Renal cortical epithelial cell (primary cell): ENCODE measurements around the gene SENP2. TPM values are rescaled to one million over a fixed set of nuclear protein-coding genes. Genes with fewer than 3 reads are reported as not detected.
A peak's percentile ranks its signal among the peaks of the same experiment; 100 is the strongest.
"Not testable (repeated sequence)": the region's sequence is repeated elsewhere in the genome, so short reads cannot be mapped to it uniquely, and the experiment has no call there.

Experiments
- DNase-seq: peaks from one replicate; pipeline ENCODE4 v3.0.0-alpha.2; 2011; ENCODE audit warnings: low read depth
- total RNA-seq: library from RNA; depleted of rRNA; stranded (reverse); fragments of >200 nt; gene quantifications from 2 replicates; pipeline ENCODE4 v1.2.3, GENCODE V29; 2014

Gene SENP2
- total RNA-seq, 1 donor from 2014 or later: 36.2 TPM

GRCh38 chr3:185647134-185647879 is 61.2 kb downstream of the SENP2 start:
- no peak for DNase-seq

- no peak for DNase-seq
These were observed 61.8 kb downstream of the SENP2 start for GRCh38 chr3:185647880-185648210.

GRCh38 chr3:185648396-185648795 is 62.3 kb downstream of the SENP2 start:
- DNase-seq: no peak

GRCh38 chr3:185649414-185649813 is 63.3 kb downstream of the SENP2 start:
- no peak for DNase-seq

- no peak for DNase-seq
These were observed 65.9 kb downstream of the SENP2 start for GRCh38 chr3:185651971-185652370.

GRCh38 chr3:185653949-185654757 is 68.1 kb downstream of the SENP2 start:
- no peak for DNase-seq

- DNase-seq: no peak
These were observed 68.7 kb downstream of the SENP2 start for GRCh38 chr3:185654758-185655145.

- DNase-seq: no peak
These were observed 69.6 kb downstream of the SENP2 start for GRCh38 chr3:185655426-185656320.

GRCh38 chr3:185656321-185656840 is 70.3 kb downstream of the SENP2 start:
- DNase-seq: peak; percentile 95

GRCh38 chr3:185657211-185657610 is 71.1 kb downstream of the SENP2 start:
- no peak for DNase-seq

- DNase-seq: no peak
These were observed 71.8 kb downstream of the SENP2 start for GRCh38 chr3:185657691-185658503.

- DNase-seq: peak; percentile 97
These were observed 72.4 kb downstream of the SENP2 start for GRCh38 chr3:185658504-185658912.

GRCh38 chr3:185658943-185659342 is 72.8 kb downstream of the SENP2 start:
- DNase-seq: no peak

GRCh38 chr3:185659942-185660921 is 74.1 kb downstream of the SENP2 start:
- DNase-seq: peak; percentile 74

GRCh38 chr3:185661296-185661695 is 75.2 kb downstream of the SENP2 start:
- DNase-seq: not testable (repeated sequence)

- no peak for DNase-seq
These were observed 75.7 kb downstream of the SENP2 start for GRCh38 chr3:185661772-185662171.

GRCh38 chr3:185663929-185664328 is 77.8 kb downstream of the SENP2 start:
- DNase-seq: no peak

GRCh38 chr3:185667574-185667973 is 81.5 kb downstream of the SENP2 start:
- DNase-seq: no peak

- DNase-seq: peak; percentile 76
These were observed 91.2 kb downstream of the SENP2 start for GRCh38 chr3:185677146-185677829.
